Sigmoid colon (tissue), 4 donors: ENCODE results near the gene SPINDOC.

ENCODE experiments used
- CTCF ChIP-seq, 4 experiments: fragments of 450-650 bp in 3 of 4; fragments of 200-600 bp in 1 of 4; IDR thresholded peaks; one replicate each; pipeline ENCODE4 v1.5.1; 2016 to 2019; ENCODE audit warnings: antibody characterized with exemption in 4 of 4, mild to moderate bottlenecking in 3 of 4, moderate library complexity in 2 of 4
- POLR2A ChIP-seq, 2 donors: fragments of 450-650 bp; IDR thresholded peaks; one replicate each; pipeline ENCODE4 v1.6.1; 2016; ENCODE audit warnings: antibody characterized with exemption in 2 of 2, mild to moderate bottlenecking in 2 of 2, moderate library complexity in 2 of 2
- POLR2AphosphoS5 ChIP-seq, 4 donors: sonication (generic); formaldehyde crosslinking; IDR thresholded peaks; one replicate each; pipeline ENCODE4 v1.6.1; 2017; ENCODE audit warnings: antibody characterized with exemption in 4 of 4

DNA sequence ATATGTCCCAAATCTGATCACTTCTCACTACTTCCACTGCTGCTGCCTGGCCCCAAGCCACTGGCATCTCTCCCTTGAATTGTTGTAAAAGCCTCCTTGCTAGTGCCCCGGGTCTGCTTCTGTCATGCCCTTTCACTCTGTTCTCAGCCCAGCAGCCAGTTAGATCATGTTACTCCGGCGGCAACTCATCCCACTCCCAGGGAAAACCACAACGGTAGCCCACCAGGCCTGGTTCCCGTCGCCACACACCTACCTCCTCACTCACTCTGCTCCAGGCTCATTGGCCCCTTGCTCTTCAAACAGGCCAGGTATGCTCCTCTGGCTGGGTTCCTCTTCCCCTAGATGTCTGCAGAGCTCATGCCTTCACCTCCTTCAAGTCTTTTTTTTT lies 21.9 kb downstream of the SPINDOC start:
- TF ChIP-seq CTCF (IDR thresholded peaks at IDR 0.05) (no peak), POLR2AphosphoS5 (IDR thresholded peaks at IDR 0.05) (no peak), POLR2A (IDR thresholded peaks at IDR 0.05) (no peak)
